GM12872 (cell line): Measurements from ENCODE around the gene RPS4Y1.
A peak's percentile ranks its signal among the peaks of the same experiment; 100 is the strongest.

Source experiments
- CTCF ChIP-seq: IDR thresholded peaks from 3 replicates; pipeline ENCODE4 v1.5.1; 2011; ENCODE audit warnings: low read depth, mild to moderate bottlenecking, low read length, moderate library complexity; ENCODE audit not compliant: insufficient read depth

Gene RPS4Y1

DNA sequence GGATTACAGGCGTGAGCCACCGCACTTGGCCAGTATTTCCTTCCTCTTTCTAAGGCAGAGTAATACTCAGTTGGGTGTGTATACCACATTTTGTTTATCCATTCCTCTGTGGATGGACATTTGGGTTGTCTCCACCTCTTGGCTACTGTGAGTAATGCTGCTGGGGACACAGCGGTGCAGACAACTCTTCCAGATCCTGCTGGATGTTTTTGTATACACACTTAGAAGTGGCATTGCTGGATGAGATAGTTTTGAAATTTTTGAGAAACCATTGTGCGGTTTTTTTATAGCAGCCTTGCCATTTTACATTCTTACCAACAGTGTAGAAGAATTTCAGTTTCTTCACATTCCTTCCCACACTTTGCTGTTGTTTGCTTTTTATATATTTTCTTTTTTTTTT, 16.3 kb downstream of the RPS4Y1 start:
- TF ChIP-seq CTCF, result 0 out of 3 replicates have a peak, but pooled peaks have one; percentile 20

- TF ChIP-seq CTCF, result no peak
Observed at GRCh38 chrY:2859782-2860181, 18.4 kb downstream of the RPS4Y1 start.

- TF ChIP-seq CTCF, result no peak
Observed at GRCh38 chrY:2860511-2860910, 19.1 kb downstream of the RPS4Y1 start.

- TF ChIP-seq CTCF, result no peak
Observed at GRCh38 chrY:2866581-2866980, 25.2 kb downstream of the RPS4Y1 start.

DNA sequence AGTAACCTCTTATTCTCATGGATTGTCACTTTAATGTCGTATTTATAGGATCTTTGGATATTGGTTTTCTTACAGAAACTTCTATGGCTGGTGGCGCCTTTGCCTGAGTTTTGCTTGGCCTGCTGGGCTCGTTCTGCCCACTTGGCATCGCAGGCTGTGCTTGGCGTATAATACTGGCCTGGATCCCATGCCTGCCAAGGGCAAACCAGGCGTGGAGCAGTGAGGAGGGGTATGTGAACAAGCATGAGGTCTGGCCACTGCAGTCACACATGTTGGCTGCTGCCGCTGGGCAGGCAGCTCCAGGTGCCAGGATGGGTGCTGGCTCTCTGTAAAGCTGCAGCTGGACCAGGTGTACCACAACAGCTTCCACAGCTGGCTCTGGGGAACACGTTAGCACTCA, 26.1 kb downstream of the RPS4Y1 start:
- TF ChIP-seq CTCF, result no peak

GRCh38 chrY:2868035-2868607, 26.7 kb downstream of the RPS4Y1 start:
- TF ChIP-seq CTCF, result no peak

- no peak for TF ChIP-seq CTCF
Observed at GRCh38 chrY:2874211-2874610, 32.8 kb downstream of the RPS4Y1 start.
